Bronchial epithelial cell (primary cell): ENCODE data around the gene PARP6. TPM values are rescaled to one million over a fixed set of nuclear protein-coding genes. Genes with fewer than 3 reads are reported as not detected.

ENCODE experiments used
- DNase-seq: peaks from one replicate; pipeline ENCODE4 v3.0.0-alpha.2; 2010; ENCODE audit warnings: low read depth
- FAIRE-seq: peaks from 2 replicates; lab custom pipeline; 2011; peaks lifted over from hg19 to GRCh38; lab: Jason Lieb, UNC
- H3K27me3 ChIP-seq: 2 replicates; pipeline ENCODE4 v1.5.1; 2011; ENCODE audit warnings: low read length; ENCODE audit not compliant: control insufficient read depth, insufficient read depth
- H3K36me3 ChIP-seq: 2 replicates; pipeline ENCODE4 v1.5.1; 2011; ENCODE audit warnings: low read length; ENCODE audit not compliant: control insufficient read depth, insufficient read depth
- H3K4me3 ChIP-seq: 2 replicates; pipeline ENCODE4 v1.5.1; 2011; ENCODE audit warnings: mild to moderate bottlenecking, low read depth, low read length, control low read depth
- CTCF ChIP-seq: IDR thresholded peaks from 2 replicates; pipeline ENCODE4 v1.5.1; 2011; ENCODE audit warnings: mild to moderate bottlenecking, moderate library complexity, low read length, control low read depth, inconsistent platforms; ENCODE audit not compliant: insufficient read depth, severe bottlenecking
- total RNA-seq: library from RNA; depleted of rRNA; stranded (reverse); fragments of >200 nt; gene quantifications from 2 replicates; pipeline ENCODE4 v1.2.1, GENCODE V29; 2014

The PARP6 gene
- total RNA-seq, 1 donor from 2014 or later, result 17.6 TPM

DNA sequence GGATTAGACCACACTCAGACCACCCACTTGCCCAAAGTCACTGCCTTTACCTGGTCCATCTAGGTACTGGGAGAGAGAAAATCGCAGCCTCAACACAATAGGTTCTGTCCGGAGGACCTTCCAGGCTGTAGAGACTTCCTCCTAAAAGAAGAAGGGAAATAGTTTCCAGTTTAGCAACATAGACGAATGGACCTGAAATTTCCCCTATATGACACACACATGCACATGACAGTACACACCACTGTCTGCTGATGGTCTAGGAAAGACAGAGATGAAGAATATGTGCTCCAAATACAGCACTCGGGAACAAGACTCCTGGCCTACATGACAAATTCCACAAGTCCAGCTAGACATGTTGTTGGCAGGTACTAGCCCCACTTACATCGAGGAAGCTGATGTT, 7.3 kb downstream of the PARP6 start:
- FAIRE-seq (peak; percentile 70), DNase-seq (no peak)
- Histone ChIP-seq H3K36me3 (peaks cover 22% of the 10 kb centered on the region), H3K4me3 (no peak overlapping the region), H3K27me3 (no peaks in the 10 kb centered on the region)
- TF ChIP-seq CTCF, result no peak

DNA sequence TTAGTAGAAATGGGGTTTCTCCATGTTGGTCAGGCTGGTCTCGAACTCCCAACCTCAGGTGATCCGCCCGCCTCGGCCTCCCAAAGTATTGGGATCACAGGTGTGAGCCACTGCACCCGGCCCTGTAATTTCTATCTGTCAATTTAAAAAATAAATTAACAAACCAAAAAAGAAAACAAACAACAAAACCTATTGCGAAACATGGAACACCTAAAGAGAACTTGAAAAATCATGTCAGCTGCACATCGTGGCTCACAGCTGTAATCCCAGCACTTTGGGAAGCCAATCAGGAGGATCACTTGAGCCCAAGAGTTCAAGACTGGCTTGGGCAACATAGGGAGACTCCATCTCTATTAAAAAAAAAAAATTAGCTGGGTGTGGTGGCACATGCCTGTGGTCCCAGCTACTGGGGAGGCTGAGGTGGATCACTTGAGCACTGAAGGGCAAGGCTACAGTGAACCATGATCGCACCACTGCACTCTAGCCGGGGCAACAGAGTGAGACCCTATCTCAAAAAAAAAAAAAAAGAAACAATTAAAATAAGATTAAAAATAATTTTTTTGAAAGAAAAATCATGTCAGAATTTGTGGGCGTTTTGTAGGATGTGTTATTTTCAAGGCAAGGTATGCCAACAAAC, 19.6 kb downstream of the PARP6 start:
- H3K36me3 ChIP-seq, result peaks cover 26% of the 10 kb centered on the region
- FAIRE-seq, result no peak

GRCh38 chr15:72249142-72249810, 23.1 kb downstream of the PARP6 start:
- Histone ChIP-seq H3K4me3 (no peak overlapping the region), H3K36me3 (peaks cover 20% of the 10 kb centered on the region), H3K27me3 (no peaks in the 10 kb centered on the region)
- DNase-seq, result no peak
- TF ChIP-seq CTCF, result no peak
- FAIRE-seq, result no peak

More for the DNA sequence above, 19.6 kb downstream of the PARP6 start:
- H3K27me3 ChIP-seq, result no peaks in the 10 kb centered on the region
- DNase-seq, result no peak
- no peak for TF ChIP-seq CTCF
- H3K4me3 ChIP-seq, result no peak overlapping the region

GRCh38 chr15:72248514-72248913, 23.8 kb downstream of the PARP6 start:
- FAIRE-seq (no peak), DNase-seq (no peak)
- Histone ChIP-seq H3K4me3 (no peak overlapping the region), H3K27me3 (no peaks in the 10 kb centered on the region), H3K36me3 (peaks cover 19% of the 10 kb centered on the region)
- TF ChIP-seq CTCF, result no peak

- Histone ChIP-seq H3K27me3 (no peaks in the 10 kb centered on the region), H3K36me3 (peaks cover 10% of the 10 kb centered on the region), H3K4me3 (no peak overlapping the region)
- no peak for DNase-seq
- FAIRE-seq, result no peak
- no peak for TF ChIP-seq CTCF
Observed at GRCh38 chr15:72242775-72243370, 29.5 kb downstream of the PARP6 start.
